SIG-M5 (cell line): ENCODE data around the gene MRPL27.

ENCODE experiments used
- DNase-seq: peaks from one replicate; lab custom pipeline; 2025; lab: John Stamatoyannopoulos, UW

The MRPL27 gene

GRCh38 chr17:50360486-50361115 lies 12.4 kb downstream of the MRPL27 start:
- DNase-seq = no peak

- no peak for DNase-seq
Measured at GRCh38 chr17:50359998-50360461, 13.0 kb downstream of the MRPL27 start.

DNA sequence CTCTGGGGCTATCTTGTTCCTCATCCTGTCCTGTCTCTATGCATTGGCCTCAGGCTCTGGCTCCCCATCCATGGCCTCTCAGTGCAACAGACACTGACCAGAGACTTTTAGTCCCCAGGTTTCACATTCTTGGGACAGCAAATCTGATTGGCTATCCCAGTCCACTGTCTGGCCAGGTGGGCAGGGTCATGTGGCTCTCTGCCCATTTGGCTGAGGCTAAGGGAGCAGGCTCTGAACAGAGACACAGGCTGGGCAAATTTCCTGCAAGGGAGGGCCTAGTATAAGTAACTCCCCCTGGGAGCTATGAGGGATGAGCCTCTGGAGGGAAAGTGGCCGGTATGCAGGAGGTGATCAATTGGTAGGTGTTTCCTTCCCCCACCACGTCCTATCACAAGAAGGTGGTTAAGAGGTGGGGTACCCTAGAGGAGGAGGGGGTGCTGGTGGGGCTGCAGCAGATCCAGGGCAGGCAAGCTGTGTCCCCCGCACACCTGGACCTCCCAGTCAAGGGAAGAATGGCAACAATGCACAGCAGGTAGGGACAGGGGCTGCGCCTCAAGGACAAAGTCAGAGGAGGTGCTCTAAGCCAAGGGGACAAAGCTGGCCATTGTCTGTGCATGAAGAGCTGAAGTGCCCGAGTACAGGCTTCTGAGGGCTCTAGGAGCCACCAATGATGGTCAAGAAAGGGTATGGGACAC lies 13.8 kb downstream of the MRPL27 start:
- no peak for DNase-seq

- no peak for DNase-seq
Measured at GRCh38 chr17:50358177-50358576, 14.8 kb downstream of the MRPL27 start.

DNA sequence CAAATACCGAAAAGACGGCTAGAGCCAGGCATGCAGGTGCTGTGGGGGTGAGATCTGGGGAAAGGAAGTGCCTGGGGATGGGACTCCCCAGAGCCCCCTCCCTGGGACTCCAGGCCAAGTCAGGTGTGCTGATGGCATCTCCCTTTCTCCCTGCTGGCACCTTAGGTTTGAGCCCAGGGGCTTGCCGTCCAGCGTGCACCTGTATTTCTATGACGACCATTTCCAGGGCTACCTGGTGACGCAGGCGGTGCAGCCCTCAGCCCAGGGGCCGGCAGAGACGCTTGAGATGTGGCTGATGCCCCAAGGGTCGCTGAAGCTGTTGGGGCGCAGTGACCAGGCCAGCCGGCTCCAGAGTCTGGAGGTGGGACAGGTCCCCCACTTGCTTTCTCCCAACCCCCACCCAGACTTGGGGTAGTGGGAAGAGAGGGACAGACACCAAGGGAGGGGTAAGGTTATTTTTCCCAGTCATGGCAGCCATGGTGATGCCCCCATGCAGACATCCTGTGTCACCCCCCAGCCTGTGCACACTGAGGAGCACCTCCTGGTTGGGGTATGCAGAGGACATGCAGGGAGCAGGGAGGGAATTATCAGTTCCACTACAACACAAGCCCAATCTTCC lies 16.0 kb downstream of the MRPL27 start:
- DNase-seq = no peak

DNA sequence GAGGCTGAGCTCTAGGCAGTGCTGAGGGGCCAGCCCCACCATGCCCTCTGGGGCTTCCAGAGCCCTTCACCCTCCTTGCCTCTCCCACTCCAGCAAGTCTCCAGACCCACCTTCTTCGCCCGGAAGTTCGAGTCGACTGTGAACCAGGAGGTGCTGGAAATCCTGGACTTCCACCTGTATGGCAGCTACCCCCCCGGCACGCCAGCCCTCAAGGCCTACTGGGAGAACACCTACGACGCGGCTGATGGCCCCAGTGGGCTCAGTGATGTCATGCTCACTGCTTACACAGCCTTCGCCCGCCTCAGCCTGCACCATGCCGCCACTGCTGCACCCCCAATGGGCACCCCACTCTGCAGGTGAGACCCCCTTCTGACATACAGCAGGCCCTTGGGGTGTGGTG lies 16.6 kb downstream of the MRPL27 start:
- DNase-seq = no peak

DNA sequence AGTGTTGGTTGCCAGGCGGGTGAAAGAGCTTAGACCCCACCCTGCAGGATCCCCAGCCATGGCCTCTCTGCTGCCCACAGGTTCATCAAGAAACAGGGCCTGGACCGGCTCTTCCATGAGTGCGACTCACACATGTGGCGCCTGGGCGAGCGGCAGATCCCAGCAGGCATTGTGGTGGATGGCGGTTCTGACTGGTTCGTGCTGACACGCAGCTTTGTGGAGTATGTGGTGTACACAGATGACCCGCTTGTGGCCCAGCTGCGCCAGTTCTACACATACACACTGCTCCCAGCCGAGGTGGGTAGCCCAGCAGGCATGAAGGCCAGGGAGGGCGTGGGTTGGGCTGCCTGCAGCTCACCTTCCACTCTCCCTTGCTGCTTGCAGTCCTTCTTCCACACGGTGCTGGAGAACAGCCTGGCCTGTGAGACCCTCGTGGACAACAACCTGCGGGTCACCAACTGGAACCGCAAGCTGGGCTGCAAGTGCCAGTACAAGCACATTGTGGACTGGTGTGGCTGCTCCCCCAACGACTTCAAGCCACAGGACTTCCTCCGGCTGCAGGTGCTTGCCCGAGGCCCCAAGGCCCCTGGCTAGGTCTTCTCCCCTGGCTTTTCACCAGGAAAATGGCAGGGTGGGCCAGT lies 17.2 kb downstream of the MRPL27 start:
- DNase-seq = no peak

DNA sequence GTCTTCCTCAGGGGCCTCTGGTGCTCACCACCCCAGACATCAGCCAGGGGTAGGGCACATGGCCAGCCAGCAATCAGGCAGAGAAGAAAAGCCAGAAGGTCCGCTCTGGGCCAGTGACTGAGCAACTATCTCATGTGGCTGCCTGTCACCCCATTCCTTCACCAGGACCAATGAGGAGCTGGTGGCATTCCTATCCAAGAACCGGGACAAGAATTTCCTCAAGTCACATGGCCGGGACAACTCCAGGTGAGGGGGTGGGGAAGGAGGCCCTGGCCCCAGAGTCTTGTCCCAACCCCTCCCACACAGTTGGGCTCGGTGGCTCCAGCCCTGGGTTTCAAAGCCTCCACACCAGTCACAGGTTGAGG lies 17.7 kb downstream of the MRPL27 start:
- DNase-seq = no peak

- no peak for DNase-seq
Measured at GRCh38 chr17:50354776-50355175, 18.2 kb downstream of the MRPL27 start.

GRCh38 chr17:50354198-50354597 lies 18.8 kb downstream of the MRPL27 start:
- DNase-seq = no peak

DNA sequence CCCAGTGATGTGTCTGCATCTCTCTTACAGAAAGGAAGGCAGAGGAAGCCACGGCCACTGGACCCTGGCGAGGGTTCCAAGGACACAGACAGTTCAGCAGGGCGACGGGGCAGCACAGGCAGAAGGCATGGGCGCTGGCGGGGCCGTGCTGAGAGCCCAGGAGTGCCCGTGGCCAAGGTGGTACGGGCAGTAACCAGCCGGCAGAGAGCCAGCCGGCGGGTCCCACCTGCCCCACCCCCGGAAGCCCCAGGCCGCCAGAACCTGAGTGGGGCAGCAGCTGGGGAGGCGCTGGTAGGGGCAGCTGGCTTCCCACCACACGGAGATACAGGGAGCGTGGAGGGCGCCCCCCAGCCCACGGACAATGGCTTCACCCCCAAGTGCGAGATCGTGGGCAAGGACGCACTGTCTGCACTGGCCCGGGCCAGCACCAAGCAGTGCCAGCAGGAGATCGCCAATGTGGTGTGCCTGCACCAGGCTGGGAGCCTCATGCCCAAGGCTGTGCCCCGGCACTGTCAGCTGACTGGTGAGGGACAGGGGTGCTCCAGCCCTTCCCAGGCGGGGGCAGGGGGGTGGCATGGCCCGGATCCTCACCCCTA lies 19.3 kb downstream of the MRPL27 start:
- no peak for DNase-seq

DNA sequence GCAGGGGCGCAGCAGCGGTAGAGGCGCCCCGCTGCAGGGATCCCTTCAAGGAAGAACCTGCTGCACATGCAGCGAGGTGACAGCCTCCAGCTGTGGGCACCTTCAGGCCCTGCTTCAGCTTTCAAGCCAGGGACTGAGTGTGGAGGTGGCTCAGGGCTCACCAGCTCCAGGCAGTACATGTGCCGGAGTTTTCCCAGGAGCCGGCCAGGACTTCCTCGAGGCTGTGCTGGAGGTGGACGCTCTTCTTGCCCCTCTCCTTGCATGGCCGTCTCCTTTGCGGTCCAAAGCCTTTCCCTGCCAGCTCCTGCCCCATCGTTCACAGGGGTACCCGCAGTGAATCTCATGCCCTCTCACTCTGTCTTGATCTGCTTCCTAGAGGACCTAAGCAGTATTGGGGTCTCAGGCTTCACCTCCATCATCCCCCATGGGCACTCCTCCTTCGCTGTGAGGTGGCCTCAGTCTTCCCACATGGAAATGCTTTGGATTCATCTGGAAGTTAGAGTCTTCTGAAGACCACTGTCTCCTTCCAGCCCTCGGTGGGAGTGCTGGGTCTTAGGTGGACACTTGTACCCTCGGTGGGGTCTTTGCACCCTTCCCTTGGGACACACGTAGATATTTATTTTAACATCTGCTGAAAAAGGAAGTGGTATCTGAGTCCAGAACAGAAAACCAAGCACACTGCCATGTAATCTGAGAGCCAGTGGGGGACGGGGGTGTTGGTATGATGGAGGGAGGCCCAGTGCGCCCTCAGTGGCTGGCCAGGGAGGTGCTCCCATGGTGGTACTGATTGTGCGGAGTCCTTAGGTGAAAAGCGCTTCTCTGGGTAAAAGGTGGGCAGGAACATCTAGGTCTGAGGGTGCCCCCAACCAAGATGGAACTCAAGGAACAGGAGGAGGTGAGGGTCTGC lies 20.0 kb downstream of the MRPL27 start:
- no peak for DNase-seq

- DNase-seq = no peak
Measured at GRCh38 chr17:50352072-50352692, 20.8 kb downstream of the MRPL27 start.

GRCh38 chr17:50350733-50351132 lies 22.3 kb downstream of the MRPL27 start:
- no peak for DNase-seq

DNA sequence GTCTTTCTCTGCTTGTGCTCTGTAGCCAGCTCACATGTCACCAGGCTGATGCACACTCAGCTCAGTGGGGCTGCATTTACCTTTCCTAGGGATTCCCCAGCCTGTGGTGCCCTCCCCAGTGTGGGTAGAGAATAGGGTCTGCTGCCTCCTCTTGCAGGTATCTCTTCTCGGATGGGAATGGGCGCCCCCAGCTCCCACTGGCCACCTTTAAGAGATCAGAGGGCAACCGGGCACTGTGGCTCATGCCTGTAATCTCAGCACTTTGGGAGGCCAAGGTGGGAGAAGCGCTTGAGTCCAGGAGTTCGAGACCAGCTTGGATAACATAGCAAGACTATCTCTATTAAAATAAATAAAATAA lies 23.8 kb downstream of the MRPL27 start:
- no peak for DNase-seq

GRCh38 chr17:50348522-50349242 lies 24.3 kb downstream of the MRPL27 start:
- DNase-seq = no peak

DNA sequence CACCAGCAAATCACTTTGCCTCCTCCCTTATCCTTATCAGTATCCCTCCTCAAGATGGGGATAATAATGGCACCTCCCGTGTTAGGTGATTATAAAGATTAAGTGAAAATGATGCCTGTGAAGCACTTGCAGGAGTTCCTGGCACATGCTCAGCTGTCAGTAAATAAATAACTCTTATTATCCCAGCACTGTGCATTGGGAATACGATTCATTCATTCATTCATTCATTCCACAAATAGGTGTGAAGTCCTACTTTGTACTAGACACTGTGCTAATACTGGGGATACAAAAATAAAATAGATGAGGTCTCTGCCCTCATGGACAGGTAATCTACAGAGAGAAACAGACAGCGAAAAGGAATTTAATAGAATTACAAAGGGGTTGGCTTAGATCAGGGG lies 25.1 kb downstream of the MRPL27 start:
- DNase-seq = no peak

- no peak for DNase-seq
Measured at GRCh38 chr17:50347117-50347893, 25.7 kb downstream of the MRPL27 start.

DNA sequence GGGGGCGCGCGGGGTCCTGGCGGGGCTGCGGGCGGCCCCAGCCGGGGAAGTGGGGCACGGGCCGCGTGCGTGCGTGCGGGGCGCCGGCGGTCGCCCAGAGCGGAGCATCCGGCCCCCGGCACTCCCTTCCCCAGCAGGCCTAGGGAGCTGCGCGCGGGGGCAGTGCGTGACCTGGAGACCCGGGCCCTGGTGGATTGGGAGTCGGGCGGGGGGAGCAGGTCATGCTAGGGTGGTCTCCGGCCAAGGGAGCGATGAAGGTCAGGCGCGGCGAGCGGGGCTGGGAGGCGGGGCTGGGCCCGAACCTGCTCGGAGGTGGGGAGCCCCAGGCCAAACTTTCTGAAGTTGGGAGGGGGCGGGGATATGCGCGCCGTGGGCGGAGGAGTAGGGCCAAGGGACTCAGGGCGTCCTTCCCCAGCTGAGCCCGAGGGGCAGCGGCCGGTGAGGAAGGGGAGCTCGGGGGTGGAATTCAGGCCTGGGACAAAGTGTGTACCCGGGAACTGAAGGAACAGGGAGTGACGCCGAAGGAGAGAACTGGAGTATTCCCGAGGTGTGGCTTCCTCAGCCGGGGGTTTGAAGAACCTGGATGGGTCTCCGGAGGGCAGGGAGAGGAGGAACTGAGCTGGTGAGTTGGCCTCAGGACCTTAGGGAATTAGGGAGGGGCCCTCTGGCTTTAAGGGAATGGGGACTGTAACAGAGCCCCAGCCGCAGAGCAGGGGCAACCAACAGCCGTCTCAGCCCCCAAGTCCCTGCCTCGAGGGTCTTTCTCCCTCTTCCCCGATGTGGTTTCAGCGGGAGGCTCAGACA lies 26.5 kb downstream of the MRPL27 start:
- DNase-seq = no peak
